Bone marrow (tissue), 2 donors: ENCODE results near the gene NOL4L.

Experiments
- DNase-seq, 2 donors: peaks; one replicate each; lab custom pipeline; 2025; lab: John Stamatoyannopoulos, UW

The NOL4L gene

DNA sequence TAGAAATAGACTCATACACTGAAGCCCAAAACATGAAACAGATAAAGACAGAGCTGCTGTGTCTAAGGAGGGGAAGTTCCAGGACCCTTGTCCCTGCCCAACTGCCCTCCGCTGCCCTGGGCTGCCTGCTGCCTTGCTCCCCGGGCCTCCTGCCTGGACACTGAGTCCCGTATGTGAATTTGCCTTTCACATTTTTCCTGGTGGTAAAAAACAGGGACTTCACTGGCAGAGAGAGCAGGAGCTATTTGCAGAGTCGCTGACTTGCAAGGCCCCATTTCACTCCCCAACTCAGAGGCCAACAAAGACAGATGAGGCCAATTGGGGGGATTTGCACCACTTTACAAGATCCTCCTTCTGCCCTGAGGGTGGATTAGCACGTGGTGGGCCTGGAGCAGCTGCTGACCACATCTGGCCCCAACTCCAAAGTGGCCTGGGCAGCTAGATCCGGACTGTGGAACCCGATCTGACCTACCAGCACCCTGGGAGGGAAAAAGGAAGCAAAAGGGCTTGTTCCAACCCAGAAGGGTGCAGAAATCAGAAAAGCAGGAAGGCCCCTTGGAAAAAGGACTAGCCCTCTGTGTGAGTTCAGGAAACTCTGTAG, 61.4 kb downstream of the NOL4L start:
- DNase-seq, result no peak

GRCh38 chr20:32522776-32523612, 62.1 kb downstream of the NOL4L start:
- no peak for DNase-seq

GRCh38 chr20:32522526-32522775, 62.7 kb downstream of the NOL4L start:
- DNase-seq, result no peak

GRCh38 chr20:32521780-32522525, 63.2 kb downstream of the NOL4L start:
- DNase-seq, result peak; percentile 20 to 28

DNA sequence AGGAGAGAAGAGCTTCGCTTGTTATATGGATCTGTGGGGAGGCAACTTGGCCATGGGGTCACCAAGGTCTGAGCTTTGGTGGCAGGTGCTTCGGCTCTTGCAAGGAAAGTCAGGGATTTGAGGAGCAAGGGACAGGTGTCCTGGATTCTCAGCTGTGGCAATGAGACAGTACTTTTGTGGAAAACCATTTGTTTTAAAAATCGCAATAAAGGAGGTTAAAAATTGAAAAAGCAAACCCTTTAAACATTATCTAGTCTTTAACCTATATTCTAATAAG, 64.3 kb downstream of the NOL4L start:
- no peak for DNase-seq

- no peak for DNase-seq
Observed at GRCh38 chr20:32519381-32519730, 65.8 kb downstream of the NOL4L start.

DNA sequence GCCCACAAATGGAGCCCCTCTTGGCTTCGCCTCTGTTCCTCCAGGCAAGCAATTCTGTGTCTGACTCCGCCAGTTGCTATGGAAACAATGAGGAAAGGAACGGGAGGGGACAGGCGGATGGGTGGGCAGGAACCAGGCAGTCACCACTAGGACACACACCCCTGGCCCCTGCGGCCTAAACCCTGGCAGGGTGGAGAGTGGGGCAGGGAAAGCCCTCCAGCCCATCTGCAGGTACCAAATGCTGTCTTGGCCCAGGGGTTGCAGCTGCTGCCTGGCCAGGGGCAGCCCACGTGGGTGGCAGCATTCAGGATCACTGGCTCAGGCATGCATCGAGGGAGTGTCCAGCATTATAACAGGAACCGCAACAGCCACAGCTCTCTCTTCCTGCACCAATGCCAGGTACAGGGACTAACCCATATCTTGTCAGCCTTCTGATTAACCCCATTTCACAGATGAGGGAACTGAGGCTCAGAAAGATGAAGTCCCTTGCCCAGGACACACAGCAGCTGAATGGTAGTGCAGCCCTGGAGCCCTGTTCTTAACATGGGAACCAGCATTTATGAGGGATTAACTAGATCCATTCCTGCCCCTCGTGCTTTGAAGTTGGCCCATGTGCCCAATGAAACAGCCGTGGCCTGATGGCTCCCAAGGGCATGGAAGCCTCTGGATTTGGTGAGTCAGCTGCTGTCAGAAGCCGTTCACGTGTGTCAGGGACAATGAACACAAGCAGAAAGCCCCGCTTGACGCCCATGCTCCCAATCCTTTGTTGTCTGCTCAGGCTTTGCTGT, 66.3 kb downstream of the NOL4L start:
- DNase-seq, result no peak

- no peak for DNase-seq
Observed at GRCh38 chr20:32517914-32518592, 67.1 kb downstream of the NOL4L start.

GRCh38 chr20:32517518-32517873, 67.6 kb downstream of the NOL4L start:
- DNase-seq, result no peak

- DNase-seq, result no peak
Observed at GRCh38 chr20:32516583-32517517, 68.3 kb downstream of the NOL4L start.

- DNase-seq, result no peak
Observed at GRCh38 chr20:32515631-32516101, 69.5 kb downstream of the NOL4L start.

GRCh38 chr20:32514760-32515159, 70.4 kb downstream of the NOL4L start:
- no peak for DNase-seq

GRCh38 chr20:32513031-32513866, 71.9 kb downstream of the NOL4L start:
- no peak for DNase-seq

- no peak for DNase-seq
Observed at GRCh38 chr20:32512047-32512385, 73.1 kb downstream of the NOL4L start.

DNA sequence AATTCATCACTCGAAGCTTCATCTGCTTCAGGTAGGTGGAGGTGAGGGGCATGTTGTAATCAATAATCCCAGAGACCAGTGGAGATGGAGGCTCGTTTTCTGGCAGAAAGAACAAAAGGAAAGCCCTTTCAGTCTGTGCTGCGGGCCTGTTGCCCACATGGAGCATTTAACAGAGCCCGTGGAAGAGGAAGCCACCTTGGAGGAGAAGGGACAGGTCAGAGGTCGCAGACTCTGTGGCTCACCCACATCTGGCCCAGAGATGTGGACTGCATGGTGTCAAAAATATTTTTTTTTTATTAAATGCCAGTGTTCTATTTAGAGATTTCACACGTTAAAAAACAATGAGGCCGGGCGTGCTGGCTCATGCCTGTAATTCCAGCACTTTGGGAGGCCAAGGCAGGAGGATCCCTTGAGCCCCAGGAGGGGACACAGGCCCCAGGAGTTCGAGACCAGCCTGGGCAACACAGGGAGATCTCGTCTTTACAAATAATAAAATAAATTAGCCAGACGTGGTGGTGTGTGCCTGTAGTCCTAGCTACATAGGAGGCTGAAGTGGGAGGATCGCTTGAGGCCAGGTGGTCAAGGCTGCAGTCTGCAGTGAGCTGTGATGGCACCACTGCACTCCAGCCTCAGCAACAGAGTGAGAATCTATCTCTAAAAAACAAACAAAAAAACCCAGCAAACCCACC, 73.6 kb downstream of the NOL4L start:
- no peak for DNase-seq

GRCh38 chr20:32510601-32511357, 74.4 kb downstream of the NOL4L start:
- no peak for DNase-seq

- no peak for DNase-seq
Observed at GRCh38 chr20:32510120-32510600, 75.0 kb downstream of the NOL4L start.

GRCh38 chr20:32509639-32510066, 75.5 kb downstream of the NOL4L start:
- DNase-seq, result peak in 1 of 2 donors; percentile 67

- no peak for DNase-seq
Observed at GRCh38 chr20:32508775-32509119, 76.4 kb downstream of the NOL4L start.
